GM12878 (cell line): ENCODE measurements around the gene SNX32. TPM values are rescaled to one million over a fixed set of nuclear protein-coding genes. Genes with fewer than 3 reads are reported as not detected.

Experiments
- ATAC-seq: fragments of 200-7000 bp; cut with Tn5 transposase; 3 replicates; pipeline ENCODE4 v1.9.1; 2020; ENCODE audit warnings: mild to moderate bottlenecking, moderate library complexity
- BruUV-seq: library from RNA; stranded (reverse); fragments of 400-500 nt; replicated peaks from 2 replicates; lab custom pipeline; 2021; lab: Mats Ljungman, UMichigan
- CTCF ChIA-PET: fragments of 300-600 bp; sonication (Branson Sonifier 250); formaldehyde crosslinking; extraction: SDS; loops from one replicate; lab custom pipeline; 2021; ENCODE audit warnings: inconsistent platforms; lab: Yijun Ruan, JAX
- POLR2A ChIA-PET: fragments of 350-600 bp; formaldehyde crosslinking; extraction: SDS; loops from one replicate; lab custom pipeline; 2021; ENCODE audit warnings: inconsistent platforms; lab: Charles Lee
- RAD21 ChIA-PET: fragments of 300-600 bp; sonication (Branson Sonifier 250); formaldehyde crosslinking; loops from one replicate; lab custom pipeline; 2023; ENCODE audit warnings: antibody characterized with exemption; ENCODE audit not compliant: unreplicated experiment; lab: Charles Lee
- SMC1A ChIA-PET: fragments of 300-600 bp; sonication (Branson Sonifier 250); formaldehyde crosslinking; loops from one replicate; lab custom pipeline; 2023; ENCODE audit not compliant: unreplicated experiment, uncharacterized antibody; lab: Charles Lee
- DNase-seq: peaks from one replicate; pipeline ENCODE4 v3.0.0-alpha.2; 2011; ENCODE audit warnings: low read depth, low spot score
- FAIRE-seq: peaks from 3 replicates; lab custom pipeline; 2011; peaks lifted over from hg19 to GRCh38; lab: Jason Lieb, UNC
- H2AFZ ChIP-seq: 2 replicates; pipeline ENCODE4 v1.6.0; 2011; ENCODE audit warnings: low read depth, low read length, control low read depth; ENCODE audit not compliant: control insufficient read depth
- H3K27ac ChIP-seq: 2 replicates; pipeline ENCODE4 v1.5.1; 2011; ENCODE audit warnings: control low read depth; ENCODE audit not compliant: control insufficient read depth, insufficient read depth
- H3K27me3 ChIP-seq, 2 experiments: replicated peaks in 1 of 2; 2 replicates each; pipeline versions ENCODE4 v1.6.0 to v1.6.1; 2011; ENCODE audit warnings: low read length in 1 of 2; ENCODE audit not compliant: control insufficient read depth in 2 of 2, insufficient read depth in 2 of 2
- H3K36me3 ChIP-seq, 2 experiments: 2 replicates each; pipeline ENCODE4 v1.5.1; 2011; ENCODE audit warnings: low read length in 1 of 2; ENCODE audit not compliant: control insufficient read depth in 2 of 2, insufficient read depth in 2 of 2
- H3K4me1 ChIP-seq: 2 replicates; pipeline ENCODE4 v1.6.1; 2011; ENCODE audit warnings: mild to moderate bottlenecking, low read length, moderate library complexity, mixed read lengths; ENCODE audit not compliant: control insufficient read depth, insufficient read depth
- H3K4me2 ChIP-seq: 2 replicates; pipeline ENCODE4 v1.6.0; 2011; ENCODE audit warnings: control low read depth; ENCODE audit not compliant: control insufficient read depth, insufficient read depth
- H3K4me3 ChIP-seq: fragments of 200-600 bp; sonication (generic); 2 replicates; pipeline ENCODE4 v1.5.1; 2016
- H3K79me2 ChIP-seq: 2 replicates; pipeline ENCODE4 v1.6.0; 2011; ENCODE audit warnings: low read length; ENCODE audit not compliant: control insufficient read depth, insufficient read depth
- H3K9ac ChIP-seq: 2 replicates; pipeline ENCODE4 v1.8.0; 2011; ENCODE audit warnings: low read length, control low read depth, mixed read lengths; ENCODE audit not compliant: control insufficient read depth, insufficient read depth
- H3K9me3 ChIP-seq: replicated peaks from 3 replicates; pipeline ENCODE4 v1.5.1; 2011; ENCODE audit warnings: mild to moderate bottlenecking, low read length; ENCODE audit not compliant: control insufficient read depth, insufficient read depth
- H4K20me1 ChIP-seq: 2 replicates; pipeline ENCODE4 v1.6.0; 2011; ENCODE audit not compliant: control insufficient read depth, insufficient read depth
- BRCA1 ChIP-seq: IDR thresholded peaks from 2 replicates; pipeline ENCODE4 v1.6.1; 2011; ENCODE audit warnings: low read depth, low read length, improper control_type of control experiment
- EED ChIP-seq: sonication (generic); IDR thresholded peaks from 2 replicates; pipeline ENCODE4 v1.6.1; 2016; ENCODE audit warnings: antibody characterized with exemption, low read depth
- HSF1 ChIP-seq: fragments of 150-350 bp; IDR thresholded peaks from 2 replicates; pipeline ENCODE4 v1.6.1; 2014; ENCODE audit warnings: mild to moderate bottlenecking, low read depth, low read length
- JUND ChIP-seq: IDR thresholded peaks from 2 replicates; pipeline ENCODE4 v1.6.1; 2012; ENCODE audit warnings: low read depth, mild to moderate bottlenecking, low read length, improper control_type of control experiment, moderate library complexity
- KAT2A ChIP-seq: conservative IDR thresholded peaks from 2 replicates; pipeline ENCODE4 v1.6.1; 2011; ENCODE audit warnings: low read depth, low read length; ENCODE audit not compliant: control insufficient read depth
- NFXL1 ChIP-seq: fragments of 450-650 bp; IDR thresholded peaks from 2 replicates; pipeline ENCODE4 v1.6.1; 2017; ENCODE audit warnings: antibody characterized with exemption, mild to moderate bottlenecking, borderline replicate concordance
- NFYB ChIP-seq: IDR thresholded peaks from 2 replicates; pipeline ENCODE4 v1.6.1; 2011; ENCODE audit warnings: low read depth, mild to moderate bottlenecking, low read length, improper control_type of control experiment, moderate library complexity; ENCODE audit not compliant: insufficient read depth
- PBX3 ChIP-seq: IDR thresholded peaks from 2 replicates; pipeline ENCODE4 v1.6.1; 2011; ENCODE audit warnings: mild to moderate bottlenecking, low read depth, low read length, moderate library complexity; ENCODE audit not compliant: insufficient replicate concordance
- PKNOX1 ChIP-seq: fragments of 450-650 bp; IDR thresholded peaks from 2 replicates; pipeline ENCODE4 v1.6.1; 2016; ENCODE audit warnings: mild to moderate bottlenecking
- SREBF2 ChIP-seq: IDR thresholded peaks from 2 replicates; pipeline ENCODE4 v1.6.1; 2012; ENCODE audit warnings: mild to moderate bottlenecking, low read length
- WGBS: methylation state at CpG from one replicate; pipeline ENCODE4 v1.1.6; 2016; ENCODE audit warnings: low lambda C conversion rate; ENCODE audit not compliant: insufficient replicate concordance, insufficient coverage; ENCODE audit errors: missing lambda C conversion rate; 5-methylcytosine and 5-hydroxymethylcytosine counted together
- in situ Hi-C: fragments of 300-500 bp; cut with MboI; formaldehyde crosslinking; loops from 9 replicates; pipeline ENCODE4 v1.14.3; 2018; ENCODE audit warnings: mixed read lengths
- intact Hi-C: fragments of 100-400 bp; cut with micrococcal nuclease; formaldehyde crosslinking; loops from one replicate; pipeline ENCODE4 v1.14.2; 2022; ENCODE audit not compliant: unreplicated experiment
- polyA plus RNA-seq, 11 experiments: library from polyadenylated mRNA; depleted of rRNA in 4 of 11; unstranded in 6 of 11; stranded (reverse) in 5 of 11; fragments of >200 nt; fragmentation: Nextera tagmentation in 4 of 11; fragmentation: Illumina TruSeq in 1 of 11; extraction: Ambion mirVana in 4 of 11; extraction: Trizol in 1 of 11; gene quantifications; 1 replicate in 1 of 11; 2 replicates in 10 of 11; pipeline versions ENCODE4 v1.2.1 to v1.2.3, GENCODE V29; 2011 to 2016; ENCODE audit warnings: inconsistent platforms in 2 of 11, missing spikeins in 2 of 11, low read depth in 1 of 11
- total RNA-seq, 4 experiments: library from RNA; depleted of rRNA in 3 of 4; stranded (reverse); fragments of >200 nt in 3 of 4; fragmentation: Illumina TruSeq in 1 of 4; extraction: Trizol in 1 of 4; gene quantifications; 2 replicates each; pipeline versions ENCODE4 v1.2.1 to v1.2.3, GENCODE V29; 2013 to 2021

SNX32 gene
- total and polyA plus RNA-seq, 10 of the 15 experiments (the other 5 are each of a cell fraction or from before 2014, with no cell fraction given), result 0.04 to 1.5 (median 0.11) TPM; not detected in 1

- TF ChIP-seq PBX3, result peak; percentile 3
- TF ChIP-seq JUND, result no peak
- TF ChIP-seq SREBF2, result no peak
- TF ChIP-seq NFXL1, result no peak
- 0 out of 2 replicates have a peak, but pooled peaks have one; percentile 15 for TF ChIP-seq PKNOX1
- TF ChIP-seq BRCA1, result no peak
- TF ChIP-seq KAT2A, result no peak
Observed at GRCh38 chr11:65859095-65859811, 25.5 kb downstream of the SNX32 start (continued).

GRCh38 chr11:65859812-65860277, 26.1 kb downstream of the SNX32 start:
- Histone ChIP-seq H3K79me2 (peaks cover 58% of the 10 kb centered on the region), H3K9me3 (no peaks in the 10 kb centered on the region), H3K9ac (peak overlapping the region; percentile 97), H3K4me1 (peaks cover 25% of the 10 kb centered on the region), H3K4me3 (peak overlapping the region; percentile 85), H3K27me3 (no peaks in the 10 kb centered on the region), H3K27ac (peak overlapping the region; percentile 100), H3K36me3 (peaks cover 26 to 36% of the 10 kb centered on the region in 2 experiments), H2AFZ (no peak overlapping the region; the same call in none of the 2 replicates), H4K20me1 (peaks cover 11% of the 10 kb centered on the region), H3K4me2 (peak overlapping the region; percentile 99)
- BruUV-seq, result no TSS peak
- CTCF ChIA-PET, result interaction anchor here (0.6 to 5.7 kb wide), 34 partner anchors 10 to 289 kb away, joined by 3 to 146 read pairs (median 4); partner anchors contain the start of genes CCDC85B, CTSW, EFEMP2 and FAM89B
- RAD21 ChIA-PET, result interaction anchor here (0.7 to 5.0 kb wide), 22 partner anchors 12 to 276 kb away, joined by 3 to 76 read pairs (median 4); partner anchors contain the start of genes BANF1, CCDC85B, EIF1AD and FIBP
- intact Hi-C loops (loop anchor here (2.0 to 5.0 kb wide), 2 partner anchors 29 to 192 kb away; partner anchors contain the start of genes FIBP and SF3B2), in situ Hi-C loops (loop anchor here (25.0 kb wide), 1 partner anchor 1623 kb away; the partner anchor contains the start of genes DNAJC4, FKBP2, NUDT22 and PPP1R14B)
- under 1% methylated on average over 16 of the region's 16 CpGs for WGBS
- POLR2A ChIA-PET, result interaction anchor here (0.5 to 5.6 kb wide), 25 partner anchors 9 to 259 kb away, joined by 3 to 155 read pairs (median 6); partner anchors contain the start of genes BANF1, CCDC85B, EFEMP2 and EIF1AD
- ATAC-seq, result no peak
- FAIRE-seq, result no peak
- SMC1A ChIA-PET, result interaction anchor here (0.8 to 4.3 kb wide), 15 partner anchors 10 to 204 kb away, joined by 3 to 52 read pairs (median 5); partner anchors contain the start of genes BANF1, CCDC85B, FIBP and KAT5
- DNase-seq, result no peak
- TF ChIP-seq EED (peak; percentile 2; the same call in 1 of the 2 replicates), HSF1 (no peak), NFYB (no peak)
